WTC11 (cell line): ENCODE results near the gene AIFM2.

ENCODE experiments used
- ATF3 ChIP-seq: sonication (generic); formaldehyde crosslinking; conservative IDR thresholded peaks from 2 replicates; pipeline ENCODE4 v1.8.1; 2022; ENCODE audit warnings: mild to moderate bottlenecking, missing genetic modification reagents
- CREB1 ChIP-seq: sonication (generic); formaldehyde crosslinking; IDR thresholded peaks from 2 replicates; pipeline ENCODE4 v1.8.0; 2023; ENCODE audit warnings: mild to moderate bottlenecking, missing genetic modification reagents
- JUN ChIP-seq: sonication (generic); formaldehyde crosslinking; IDR thresholded peaks from 2 replicates; pipeline ENCODE4 v1.8.0; 2023; ENCODE audit warnings: mild to moderate bottlenecking, missing genetic modification reagents
- TF ChIP-seq, protein P1 (sequence below): fragments of 200-600 bp; IDR thresholded peaks from 2 replicates; pipeline ENCODE4 v1.8.0; 2022; ENCODE audit warnings: antibody characterized with exemption
- TF ChIP-seq, protein P2 (sequence below): sonication (generic); formaldehyde crosslinking; IDR thresholded peaks from 2 replicates; pipeline ENCODE4 v1.8.1; 2023; ENCODE audit warnings: mild to moderate bottlenecking, missing genetic modification reagents, moderate library complexity

DNA sequence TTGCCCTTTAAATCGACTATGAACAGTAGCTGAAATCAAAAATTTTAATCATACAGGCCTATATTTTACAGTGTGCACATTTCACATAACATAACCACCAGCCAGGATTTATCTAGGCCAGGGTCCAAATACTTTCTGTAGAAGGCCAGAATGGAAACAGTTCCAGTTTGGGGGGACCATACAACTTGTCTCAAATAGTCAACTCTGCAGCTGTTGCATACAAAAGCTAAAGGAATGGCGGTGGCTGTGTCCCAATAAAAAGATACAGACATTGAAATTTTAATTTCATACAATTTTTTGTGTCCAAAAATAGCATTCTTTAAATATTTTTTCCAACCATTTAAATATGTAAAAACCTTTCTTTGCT is 14.6 kb upstream of the AIFM2 start:
- no peak for TF ChIP-seq ATF3 (CRISPR knock-in tag)
- no peak for TF ChIP-seq JUN
- TF ChIP-seq, protein P1, sequence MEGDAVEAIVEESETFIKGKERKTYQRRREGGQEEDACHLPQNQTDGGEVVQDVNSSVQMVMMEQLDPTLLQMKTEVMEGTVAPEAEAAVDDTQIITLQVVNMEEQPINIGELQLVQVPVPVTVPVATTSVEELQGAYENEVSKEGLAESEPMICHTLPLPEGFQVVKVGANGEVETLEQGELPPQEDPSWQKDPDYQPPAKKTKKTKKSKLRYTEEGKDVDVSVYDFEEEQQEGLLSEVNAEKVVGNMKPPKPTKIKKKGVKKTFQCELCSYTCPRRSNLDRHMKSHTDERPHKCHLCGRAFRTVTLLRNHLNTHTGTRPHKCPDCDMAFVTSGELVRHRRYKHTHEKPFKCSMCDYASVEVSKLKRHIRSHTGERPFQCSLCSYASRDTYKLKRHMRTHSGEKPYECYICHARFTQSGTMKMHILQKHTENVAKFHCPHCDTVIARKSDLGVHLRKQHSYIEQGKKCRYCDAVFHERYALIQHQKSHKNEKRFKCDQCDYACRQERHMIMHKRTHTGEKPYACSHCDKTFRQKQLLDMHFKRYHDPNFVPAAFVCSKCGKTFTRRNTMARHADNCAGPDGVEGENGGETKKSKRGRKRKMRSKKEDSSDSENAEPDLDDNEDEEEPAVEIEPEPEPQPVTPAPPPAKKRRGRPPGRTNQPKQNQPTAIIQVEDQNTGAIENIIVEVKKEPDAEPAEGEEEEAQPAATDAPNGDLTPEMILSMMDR = no peak
- TF ChIP-seq, protein P2, sequence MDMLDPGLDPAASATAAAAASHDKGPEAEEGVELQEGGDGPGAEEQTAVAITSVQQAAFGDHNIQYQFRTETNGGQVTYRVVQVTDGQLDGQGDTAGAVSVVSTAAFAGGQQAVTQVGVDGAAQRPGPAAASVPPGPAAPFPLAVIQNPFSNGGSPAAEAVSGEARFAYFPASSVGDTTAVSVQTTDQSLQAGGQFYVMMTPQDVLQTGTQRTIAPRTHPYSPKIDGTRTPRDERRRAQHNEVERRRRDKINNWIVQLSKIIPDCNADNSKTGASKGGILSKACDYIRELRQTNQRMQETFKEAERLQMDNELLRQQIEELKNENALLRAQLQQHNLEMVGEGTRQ (CRISPR knock-in tag) = no peak
- TF ChIP-seq CREB1 (CRISPR knock-in tag) = no peak
